Neural crest cell (in vitro differentiated cells): ENCODE measurements around the gene ADGRA1. TPM values are rescaled to one million over a fixed set of nuclear protein-coding genes. Genes with fewer than 3 reads are reported as not detected.
"Not testable (repeated sequence)": the region's sequence is repeated elsewhere in the genome, so short reads cannot be mapped to it uniquely, and the experiment has no call there.

Source experiments
- DNase-seq: peaks from one replicate; pipeline ENCODE4 v3.0.0; 2021; ENCODE audit warnings: low read depth, mixed read lengths, low spot score
- H3K27ac Mint-ChIP-seq: one replicate; pipeline ENCODE4 v1.8.0; 2021; ENCODE audit warnings: mild to moderate bottlenecking, mixed read lengths; ENCODE audit not compliant: unreplicated experiment
- H3K27me3 Mint-ChIP-seq: 2 replicates; pipeline ENCODE4 v1.8.0; 2021; ENCODE audit warnings: low read depth, mild to moderate bottlenecking, mixed read lengths
- H3K36me3 Mint-ChIP-seq: 2 replicates; pipeline ENCODE4 v1.8.0; 2021; ENCODE audit warnings: low read depth, mild to moderate bottlenecking, mixed read lengths
- H3K4me1 Mint-ChIP-seq: 2 replicates; pipeline ENCODE4 v1.8.0; 2021; ENCODE audit warnings: mixed read lengths
- H3K4me3 Mint-ChIP-seq: one replicate; pipeline ENCODE4 v1.8.0; 2021; ENCODE audit warnings: mild to moderate bottlenecking, mixed read lengths
- H3K9me3 Mint-ChIP-seq: 2 replicates; pipeline ENCODE4 v1.8.0; 2021; ENCODE audit warnings: mixed read lengths
- total RNA-seq: library from RNA; stranded (reverse); gene quantifications from 2 replicates; pipeline ENCODE4 v1.2.1, GENCODE V29; 2021
- TF ChIP-seq, protein P1 (sequence below): fragments of 200-600 bp; sonication (generic); conservative IDR thresholded peaks from 2 replicates; pipeline ENCODE4 v1.5.0; 2021; ENCODE audit warnings: antibody characterized with exemption, mild to moderate bottlenecking

The ADGRA1 gene
- total RNA-seq, 1 donor from 2014 or later: 0.33 TPM

DNA sequence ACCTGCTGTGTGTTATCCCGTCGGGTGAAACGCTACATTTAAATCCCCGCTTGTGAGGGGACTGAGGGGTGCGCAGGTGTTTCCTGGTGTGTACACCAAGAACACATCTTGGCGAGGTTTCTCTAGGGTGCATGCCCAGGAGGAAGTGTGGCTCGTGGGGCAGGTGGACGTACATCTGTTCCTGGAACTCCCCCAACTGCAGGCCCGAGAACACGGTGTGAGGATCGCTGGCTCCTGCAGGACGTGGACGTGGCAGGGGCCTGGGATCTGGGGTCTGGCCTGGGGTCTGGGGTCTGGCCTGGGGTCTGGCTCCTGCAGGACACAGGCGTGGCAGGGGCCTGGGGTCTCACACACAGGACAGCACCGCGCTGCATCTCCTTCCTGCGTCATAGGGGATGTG lies 82.4 kb downstream of the ADGRA1 start:
- H3K9me3 Mint-ChIP-seq: peaks cover 4% of the 10 kb centered on the region
- H3K4me3 Mint-ChIP-seq: no peak overlapping the region
- H3K27ac Mint-ChIP-seq: no peak overlapping the region
- H3K27me3 Mint-ChIP-seq: no peaks in the 10 kb centered on the region
- TF ChIP-seq, protein P1, sequence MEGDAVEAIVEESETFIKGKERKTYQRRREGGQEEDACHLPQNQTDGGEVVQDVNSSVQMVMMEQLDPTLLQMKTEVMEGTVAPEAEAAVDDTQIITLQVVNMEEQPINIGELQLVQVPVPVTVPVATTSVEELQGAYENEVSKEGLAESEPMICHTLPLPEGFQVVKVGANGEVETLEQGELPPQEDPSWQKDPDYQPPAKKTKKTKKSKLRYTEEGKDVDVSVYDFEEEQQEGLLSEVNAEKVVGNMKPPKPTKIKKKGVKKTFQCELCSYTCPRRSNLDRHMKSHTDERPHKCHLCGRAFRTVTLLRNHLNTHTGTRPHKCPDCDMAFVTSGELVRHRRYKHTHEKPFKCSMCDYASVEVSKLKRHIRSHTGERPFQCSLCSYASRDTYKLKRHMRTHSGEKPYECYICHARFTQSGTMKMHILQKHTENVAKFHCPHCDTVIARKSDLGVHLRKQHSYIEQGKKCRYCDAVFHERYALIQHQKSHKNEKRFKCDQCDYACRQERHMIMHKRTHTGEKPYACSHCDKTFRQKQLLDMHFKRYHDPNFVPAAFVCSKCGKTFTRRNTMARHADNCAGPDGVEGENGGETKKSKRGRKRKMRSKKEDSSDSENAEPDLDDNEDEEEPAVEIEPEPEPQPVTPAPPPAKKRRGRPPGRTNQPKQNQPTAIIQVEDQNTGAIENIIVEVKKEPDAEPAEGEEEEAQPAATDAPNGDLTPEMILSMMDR: no peak
- no peak for DNase-seq
- H3K36me3 Mint-ChIP-seq: peaks cover 10% of the 10 kb centered on the region
- H3K4me1 Mint-ChIP-seq: no peaks in the 10 kb centered on the region

DNA sequence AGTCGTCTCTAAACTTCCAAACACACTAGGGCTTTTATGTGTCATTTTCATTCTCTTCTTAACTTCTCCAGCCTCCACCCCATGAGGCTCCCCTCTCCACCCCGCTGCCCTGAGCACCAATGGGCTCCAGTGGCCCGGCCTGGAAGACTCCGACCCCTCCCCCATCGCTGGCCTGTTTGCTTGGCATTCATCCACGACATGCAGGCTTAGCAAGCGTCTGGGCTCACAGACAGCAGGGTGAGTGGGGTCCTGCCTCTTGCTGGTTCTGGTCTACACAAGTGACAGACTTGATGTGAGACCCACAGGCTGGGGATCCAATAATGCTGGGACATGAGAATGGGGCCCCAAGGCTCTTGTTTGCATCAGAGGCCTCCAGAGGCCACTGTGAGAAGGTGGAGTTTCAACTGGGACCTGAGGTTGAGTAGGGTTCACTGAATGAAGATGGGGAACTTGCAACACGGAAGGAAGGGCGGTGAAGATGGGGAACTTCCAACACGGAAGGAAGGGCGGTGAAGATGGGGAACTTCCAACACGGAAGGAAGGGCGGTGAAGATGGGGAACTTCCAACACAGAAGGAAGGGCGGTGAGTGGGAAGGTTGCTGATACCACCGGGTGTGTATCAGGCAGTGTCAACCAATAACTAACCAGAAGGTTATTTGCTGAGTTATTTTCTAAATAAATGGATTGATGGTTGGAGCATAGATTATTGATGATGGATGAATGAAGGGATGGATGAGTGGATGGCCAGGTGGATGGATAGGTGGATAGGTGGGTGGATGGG lies 86.3 kb downstream of the ADGRA1 start:
- TF ChIP-seq, protein P1: no peak
- no peaks in the 10 kb centered on the region for H3K27me3 Mint-ChIP-seq
- no peak overlapping the region for H3K4me3 Mint-ChIP-seq
- peaks cover 16% of the 10 kb centered on the region for H3K9me3 Mint-ChIP-seq
- no peak for DNase-seq
- H3K36me3 Mint-ChIP-seq: peaks cover 15% of the 10 kb centered on the region
- no peak overlapping the region for H3K27ac Mint-ChIP-seq
- no peaks in the 10 kb centered on the region for H3K4me1 Mint-ChIP-seq

DNA sequence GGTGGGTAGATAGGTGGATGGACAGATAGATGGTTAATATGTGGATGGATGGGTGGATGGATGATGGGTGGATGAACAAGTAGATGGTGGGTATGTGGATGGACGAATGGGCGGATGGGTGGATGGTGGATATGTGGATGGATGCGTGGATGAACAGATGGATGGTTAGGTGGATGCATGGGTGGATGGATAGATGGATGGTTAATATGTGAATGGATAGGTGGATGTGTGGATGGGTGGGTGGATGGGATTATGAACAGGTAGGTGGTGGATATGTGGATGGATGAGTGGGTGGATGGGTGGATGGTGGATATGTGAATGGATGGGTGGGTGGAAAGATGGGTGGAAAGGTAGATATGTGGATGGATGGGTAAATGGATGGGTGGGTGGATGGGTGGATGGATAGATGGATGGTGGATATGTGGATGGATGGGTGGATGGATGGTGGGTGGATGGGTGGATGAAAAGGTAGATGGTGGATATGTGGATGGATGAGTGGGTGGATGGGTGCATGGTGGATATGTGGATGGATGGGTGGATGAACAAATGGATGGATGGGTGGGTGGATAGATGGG lies 87.1 kb downstream of the ADGRA1 start:
- Mint-ChIP-seq H3K9me3 (peaks cover 16% of the 10 kb centered on the region), H3K4me1 (no peaks in the 10 kb centered on the region), H3K27ac (no peak overlapping the region), H3K4me3 (no peak overlapping the region), H3K36me3 (peaks cover 15% of the 10 kb centered on the region), H3K27me3 (no peaks in the 10 kb centered on the region)
- DNase-seq: no peak
- TF ChIP-seq, protein P1: no peak

DNA sequence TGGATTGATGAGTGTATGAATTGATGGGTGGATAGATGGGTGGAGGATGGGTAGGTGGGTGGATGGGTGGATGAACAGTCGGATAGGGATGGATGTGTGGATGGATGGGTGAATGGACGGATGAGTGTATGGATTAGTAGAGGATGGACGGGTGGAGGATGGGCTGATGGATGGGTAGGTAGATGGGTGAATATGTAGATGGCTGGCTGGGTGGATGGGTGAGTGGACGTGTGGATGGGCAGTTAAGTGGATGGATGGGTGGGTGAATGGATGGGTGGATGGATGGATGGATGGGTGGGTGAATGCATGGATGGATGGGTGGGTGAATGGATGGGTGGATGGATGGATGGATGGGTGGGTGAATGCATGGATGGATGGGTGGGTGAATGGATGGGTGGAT lies 87.9 kb downstream of the ADGRA1 start:
- H3K4me3 Mint-ChIP-seq, DNase-seq, H3K27me3 Mint-ChIP-seq, H3K4me1 Mint-ChIP-seq, H3K27ac Mint-ChIP-seq: not testable (repeated sequence)
- peaks cover 16% of the 10 kb centered on the region for H3K9me3 Mint-ChIP-seq
- peaks cover 13% of the 10 kb centered on the region for H3K36me3 Mint-ChIP-seq

DNA sequence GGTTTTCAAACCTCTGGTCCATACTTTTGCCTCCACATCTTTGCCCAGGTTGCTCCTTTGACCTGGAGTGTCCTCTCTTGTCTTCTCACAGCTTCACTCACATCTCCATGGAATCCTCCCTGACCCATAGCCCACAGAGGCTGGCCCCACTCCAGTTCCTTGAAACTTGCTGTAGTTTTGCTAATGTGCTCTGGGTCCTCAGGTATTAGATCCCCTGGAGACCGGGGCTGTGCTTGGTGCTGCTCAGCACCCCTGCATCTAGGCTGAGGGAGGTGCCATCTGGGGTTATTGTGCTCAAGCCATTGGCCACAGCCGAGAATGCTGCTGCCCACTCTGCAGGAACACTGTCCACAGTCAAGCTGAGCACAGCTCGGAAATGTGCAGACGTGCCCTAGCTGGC lies 88.8 kb downstream of the ADGRA1 start:
- TF ChIP-seq, protein P1: no peak
- Mint-ChIP-seq H3K36me3 (peaks cover 13% of the 10 kb centered on the region), H3K9me3 (peaks cover 16% of the 10 kb centered on the region), H3K27me3 (no peaks in the 10 kb centered on the region), H3K4me3 (no peak overlapping the region), H3K4me1 (no peaks in the 10 kb centered on the region), H3K27ac (no peak overlapping the region)
- no peak for DNase-seq

DNA sequence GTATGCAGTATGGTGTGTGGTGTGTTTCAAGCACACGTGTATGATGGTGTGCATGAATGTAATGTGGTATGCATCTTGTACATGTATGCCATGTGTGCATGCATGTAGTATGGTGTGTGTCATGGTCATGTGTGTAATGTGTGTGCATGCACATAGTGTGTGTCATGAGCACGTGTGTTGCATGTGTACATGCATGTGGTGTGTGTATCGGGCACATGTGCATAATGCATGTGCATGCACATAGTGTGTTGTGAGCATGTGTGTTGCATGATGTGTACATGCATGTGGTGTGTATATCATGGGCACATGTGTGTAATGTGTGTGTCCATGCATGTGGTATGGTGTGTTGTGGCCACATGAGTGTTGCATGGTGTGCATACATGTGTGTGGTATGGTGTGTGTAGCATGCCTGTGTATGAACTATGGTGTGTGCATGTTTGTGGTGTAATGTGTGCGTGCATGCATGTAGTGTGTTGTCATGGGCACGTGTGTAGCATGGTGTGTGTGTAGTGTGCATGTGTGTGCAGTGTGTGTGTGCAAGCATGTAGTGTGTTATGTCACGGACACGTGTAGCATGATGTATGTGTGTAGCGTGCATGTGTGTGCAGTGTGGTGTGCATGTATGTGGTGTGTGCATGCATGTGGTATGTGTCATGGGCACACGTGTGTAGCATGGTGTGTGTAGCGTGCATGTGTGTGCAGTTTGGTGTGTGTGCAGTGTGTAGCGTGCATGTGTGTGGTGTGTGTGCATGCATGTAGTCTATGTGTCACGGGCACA lies 89.8 kb downstream of the ADGRA1 start:
- Mint-ChIP-seq H3K9me3 (peaks cover 16% of the 10 kb centered on the region), H3K27ac (no peak overlapping the region), H3K4me1 (no peaks in the 10 kb centered on the region), H3K4me3 (no peak overlapping the region), H3K36me3 (peaks cover 13% of the 10 kb centered on the region), H3K27me3 (no peaks in the 10 kb centered on the region)
- TF ChIP-seq, protein P1: no peak
- DNase-seq: no peak
